HepG2 (cell line): ENCODE data around the gene ADAMTSL4. TPM values are rescaled to one million over a fixed set of nuclear protein-coding genes. Genes with fewer than 3 reads are reported as not detected.

Source experiments
- CENPX ChIP-seq: sonication (generic); formaldehyde crosslinking; IDR thresholded peaks from 2 replicates; pipeline ENCODE4 v1.9.0; 2021; ENCODE audit warnings: mild to moderate bottlenecking, missing genetic modification reagents, moderate library complexity
- EHMT2 ChIP-seq: fragments of 200-600 bp; sonication (generic); IDR thresholded peaks from 2 replicates; pipeline ENCODE4 v1.7.0; 2017; ENCODE audit warnings: antibody characterized with exemption, low read depth, low read length, borderline replicate concordance
- KAT7 ChIP-seq: IDR thresholded peaks from 2 replicates; pipeline ENCODE4 v1.6.1; 2018; ENCODE audit warnings: borderline replicate concordance, missing compliant biosample characterization
- MBD4 ChIP-seq: IDR thresholded peaks from 2 replicates; pipeline ENCODE4 v1.6.1; 2012; ENCODE audit warnings: low read length, inconsistent platforms, borderline replicate concordance
- MLLT10 ChIP-seq: sonication (generic); formaldehyde crosslinking; IDR thresholded peaks from 2 replicates; pipeline ENCODE4 v1.4.0; 2020; ENCODE audit warnings: missing genetic modification reagents
- MTA3 ChIP-seq: sonication (generic); formaldehyde crosslinking; IDR thresholded peaks from 2 replicates; pipeline ENCODE4 v1.4.0; 2020; ENCODE audit warnings: missing genetic modification reagents
- RFX3 ChIP-seq: IDR thresholded peaks from 2 replicates; pipeline ENCODE4 v1.6.1; 2016; ENCODE audit warnings: missing biosample characterization, missing genetic modification reagents
- RFXAP ChIP-seq: sonication (generic); formaldehyde crosslinking; IDR thresholded peaks from 2 replicates; pipeline ENCODE4 v1.4.0; 2020; ENCODE audit warnings: missing genetic modification reagents, borderline replicate concordance
- SRF ChIP-seq: IDR thresholded peaks from 2 replicates; pipeline ENCODE4 v1.6.1; 2011; ENCODE audit warnings: mild to moderate bottlenecking, low read depth, low read length, moderate library complexity
- TAF1 ChIP-seq: sonication (generic); formaldehyde crosslinking; IDR thresholded peaks from 2 replicates; pipeline ENCODE4 v1.4.0; 2020; ENCODE audit warnings: missing genetic modification reagents
- ZHX1 ChIP-seq: sonication (generic); formaldehyde crosslinking; IDR thresholded peaks from 2 replicates; pipeline ENCODE4 v1.8.1; 2022; ENCODE audit warnings: low read depth, mild to moderate bottlenecking, missing genetic modification reagents
- ZNF296 ChIP-seq: sonication (generic); formaldehyde crosslinking; conservative IDR thresholded peaks from 2 replicates; pipeline ENCODE4 v1.5.0; 2020; ENCODE audit warnings: mild to moderate bottlenecking, missing genetic modification reagents
- ZNF496 ChIP-seq: sonication (generic); formaldehyde crosslinking; IDR thresholded peaks from 2 replicates; pipeline ENCODE4 v1.8.1; 2023; ENCODE audit warnings: mild to moderate bottlenecking, moderate library complexity, missing genetic modification reagents; ENCODE audit not compliant: insufficient replicate concordance
- ZNF550 ChIP-seq: sonication (generic); formaldehyde crosslinking; IDR thresholded peaks from 2 replicates; pipeline ENCODE4 v1.4.0; 2020; ENCODE audit warnings: mild to moderate bottlenecking, missing genetic modification reagents, borderline replicate concordance
- ZNF577 ChIP-seq: sonication (generic); formaldehyde crosslinking; IDR thresholded peaks from 2 replicates; pipeline ENCODE4 v1.4.0; 2020; ENCODE audit warnings: mild to moderate bottlenecking, low read depth, missing genetic modification reagents, borderline replicate concordance
- ZNF740 ChIP-seq: sonication (generic); formaldehyde crosslinking; IDR thresholded peaks from 2 replicates; pipeline ENCODE4 v1.4.0; 2020; ENCODE audit warnings: missing genetic modification reagents
- ZNF770 ChIP-seq: sonication (generic); formaldehyde crosslinking; IDR thresholded peaks from 2 replicates; pipeline ENCODE4 v1.5.0; 2020; ENCODE audit warnings: mild to moderate bottlenecking, missing genetic modification reagents
- ZNF773 ChIP-seq: sonication (generic); formaldehyde crosslinking; IDR thresholded peaks from 2 replicates; pipeline ENCODE4 v1.4.0; 2020; ENCODE audit warnings: missing genetic modification reagents, borderline replicate concordance
- ZNF879 ChIP-seq: sonication (generic); formaldehyde crosslinking; IDR thresholded peaks from 2 replicates; pipeline ENCODE4 v1.8.1; 2023; ENCODE audit warnings: missing genetic modification reagents
- polyA plus RNA-seq, 8 experiments: library from polyadenylated mRNA; depleted of rRNA in 3 of 8; stranded (reverse) in 7 of 8; unstranded in 1 of 8; fragments of >200 nt; fragmentation: Illumina TruSeq in 4 of 8; extraction: Trizol in 4 of 8; gene quantifications; 2 replicates each; pipeline versions ENCODE4 v1.2.1 to v1.2.3, GENCODE V29; 2011 to 2016; ENCODE audit warnings: low read depth in 4 of 8, missing spikeins in 1 of 8, mixed read lengths in 1 of 8; ENCODE audit not compliant: insufficient read depth in 1 of 8
- total RNA-seq, 5 experiments: library from RNA; depleted of rRNA; stranded (reverse); fragments of >200 nt; fragmentation: Illumina TruSeq; extraction: Trizol; gene quantifications; 2 replicates each; pipeline ENCODE4 v1.2.3, GENCODE V29; 2016; ENCODE audit warnings: low read depth in 1 of 5
- TF ChIP-seq, protein P1 (sequence below): sonication (generic); formaldehyde crosslinking; IDR thresholded peaks from 2 replicates; pipeline ENCODE4 v1.5.0; 2020; ENCODE audit warnings: missing genetic modification reagents, mild to moderate bottlenecking, borderline replicate concordance
- TF ChIP-seq, protein P2 (sequence below): IDR thresholded peaks from 2 replicates; pipeline ENCODE4 v1.6.1; 2016; ENCODE audit warnings: low read depth, borderline replicate concordance
- TF ChIP-seq, protein P3 (sequence below): IDR thresholded peaks from 2 replicates; pipeline ENCODE4 v1.6.1; 2016; ENCODE audit warnings: missing compliant biosample characterization, missing genetic modification reagents, borderline replicate concordance

ADAMTSL4 gene
- total and polyA plus RNA-seq, 2 of the 13 experiments (the other 11 are each of a cell fraction or from before 2014, with no cell fraction given): 3.9 to 16.4 TPM

DNA sequence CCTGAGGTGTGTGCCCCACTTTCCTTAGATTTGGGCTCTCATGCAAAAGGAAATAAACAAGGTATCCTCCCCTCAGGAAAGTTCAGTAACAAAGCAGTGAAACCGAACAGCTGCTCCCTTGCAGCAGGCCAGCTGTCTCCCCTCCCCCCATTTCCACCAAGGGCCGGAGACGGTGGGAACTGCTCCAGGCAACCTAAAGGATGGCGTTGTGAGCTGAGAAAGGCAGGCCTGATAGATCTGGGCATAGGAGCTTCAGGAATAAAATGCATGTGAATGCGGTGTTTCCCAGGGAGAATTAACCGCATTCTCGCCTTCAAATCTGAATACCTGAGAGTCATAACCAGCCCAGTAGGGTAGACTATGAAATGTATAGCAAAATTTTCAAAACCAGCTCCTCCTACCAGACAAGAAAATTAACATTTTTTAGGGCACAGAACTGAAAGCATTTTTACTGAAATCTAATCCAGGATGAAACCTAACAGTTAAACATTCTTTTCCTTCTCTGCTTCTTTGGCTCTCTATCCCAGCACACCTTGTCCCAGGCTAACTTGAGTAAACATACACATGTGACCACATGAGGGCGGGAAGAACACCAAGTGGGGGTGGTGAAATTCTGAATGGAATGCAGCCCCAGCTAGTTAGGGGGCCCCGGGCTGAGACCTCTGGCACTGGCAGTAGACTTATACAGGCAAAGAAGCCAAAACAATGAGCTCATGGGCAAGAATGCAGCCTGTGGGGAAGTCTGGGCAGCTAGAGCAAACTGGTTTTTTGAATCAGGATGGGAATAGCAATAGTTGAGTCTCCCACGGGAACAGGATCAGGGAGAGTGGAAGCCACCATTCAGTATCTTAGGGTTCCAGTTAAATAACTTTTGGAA lies 18.7 kb downstream of the ADAMTSL4 start (continued):
- TF ChIP-seq ZHX1 (CRISPR knock-in tag): no peak
- no peak for TF ChIP-seq ZNF770 (CRISPR knock-in tag)
- TF ChIP-seq ZNF296: no peak
- TF ChIP-seq MTA3 (CRISPR knock-in tag): no peak
- TF ChIP-seq ZNF496: no peak
- TF ChIP-seq, protein P1, sequence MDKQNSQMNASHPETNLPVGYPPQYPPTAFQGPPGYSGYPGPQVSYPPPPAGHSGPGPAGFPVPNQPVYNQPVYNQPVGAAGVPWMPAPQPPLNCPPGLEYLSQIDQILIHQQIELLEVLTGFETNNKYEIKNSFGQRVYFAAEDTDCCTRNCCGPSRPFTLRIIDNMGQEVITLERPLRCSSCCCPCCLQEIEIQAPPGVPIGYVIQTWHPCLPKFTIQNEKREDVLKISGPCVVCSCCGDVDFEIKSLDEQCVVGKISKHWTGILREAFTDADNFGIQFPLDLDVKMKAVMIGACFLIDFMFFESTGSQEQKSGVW: no peak
- no peak for TF ChIP-seq ZNF773 (CRISPR knock-in tag)
- TF ChIP-seq RFX3 (CRISPR knock-in tag): no peak
- TF ChIP-seq TAF1 (CRISPR knock-in tag): no peak
- no peak for TF ChIP-seq EHMT2
- TF ChIP-seq KAT7: no peak
- TF ChIP-seq ZNF740 (CRISPR knock-in tag): no peak
- TF ChIP-seq SRF: peak; percentile 13; the same call in 1 of the 2 replicates
- no peak for TF ChIP-seq ZNF879 (CRISPR knock-in tag)
- TF ChIP-seq, protein P2, sequence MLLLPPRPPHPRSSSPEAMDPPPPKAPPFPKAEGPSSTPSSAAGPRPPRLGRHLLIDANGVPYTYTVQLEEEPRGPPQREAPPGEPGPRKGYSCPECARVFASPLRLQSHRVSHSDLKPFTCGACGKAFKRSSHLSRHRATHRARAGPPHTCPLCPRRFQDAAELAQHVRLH (CRISPR knock-in tag): no peak
- TF ChIP-seq MLLT10 (CRISPR knock-in tag): no peak
- no peak for TF ChIP-seq ZNF550 (CRISPR knock-in tag)
- no peak for TF ChIP-seq MBD4
- TF ChIP-seq CENPX (CRISPR knock-in tag): no peak
- TF ChIP-seq, protein P3, sequence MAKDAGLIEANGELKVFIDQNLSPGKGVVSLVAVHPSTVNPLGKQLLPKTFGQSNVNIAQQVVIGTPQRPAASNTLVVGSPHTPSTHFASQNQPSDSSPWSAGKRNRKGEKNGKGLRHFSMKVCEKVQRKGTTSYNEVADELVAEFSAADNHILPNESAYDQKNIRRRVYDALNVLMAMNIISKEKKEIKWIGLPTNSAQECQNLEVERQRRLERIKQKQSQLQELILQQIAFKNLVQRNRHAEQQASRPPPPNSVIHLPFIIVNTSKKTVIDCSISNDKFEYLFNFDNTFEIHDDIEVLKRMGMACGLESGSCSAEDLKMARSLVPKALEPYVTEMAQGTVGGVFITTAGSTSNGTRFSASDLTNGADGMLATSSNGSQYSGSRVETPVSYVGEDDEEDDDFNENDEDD: peak; percentile 93
- TF ChIP-seq RFXAP (CRISPR knock-in tag): peak; percentile 89; the same call in 1 of the 2 replicates
- TF ChIP-seq ZNF577 (CRISPR knock-in tag): no peak
